GM18505 (cell line): ENCODE results near the gene CCDC73.
"Not testable (repeated sequence)": the region's sequence is repeated elsewhere in the genome, so short reads cannot be mapped to it uniquely, and the experiment has no call there.

ENCODE experiments used
- ATAC-seq: cut with Tn5 transposase; IDR thresholded peaks from one replicate; pipeline ENCODE4 v1.9.1; 2021; ENCODE audit not compliant: unreplicated experiment
- POLR2A ChIP-seq: IDR thresholded peaks from 4 replicates; pipeline ENCODE4 v1.6.1; 2011; ENCODE audit warnings: borderline replicate concordance; ENCODE audit not compliant: insufficient read depth, insufficient read length; ENCODE audit errors: extremely low read depth

Gene CCDC73

DNA sequence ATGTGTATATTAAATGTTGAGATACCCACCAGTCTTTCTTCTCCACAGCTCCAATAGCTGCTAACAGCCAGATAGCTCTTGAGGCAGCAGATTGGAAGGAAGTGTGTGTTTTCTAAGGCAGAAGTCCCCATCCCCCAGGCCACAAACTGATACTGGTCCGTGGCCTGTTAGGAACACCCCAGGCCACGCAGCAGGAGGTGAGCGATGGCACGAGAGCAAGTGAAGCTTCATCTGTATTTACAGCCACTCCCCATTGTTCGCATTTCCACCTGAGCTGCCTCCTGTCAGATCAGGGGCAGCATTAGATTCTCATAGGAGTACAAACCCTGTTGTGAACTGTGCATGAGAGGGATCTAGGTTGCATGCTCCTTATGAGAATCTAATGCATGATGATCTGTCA lies 12.7 kb downstream of the CCDC73 start:
- ATAC-seq, result no peak
- no peak for TF ChIP-seq POLR2A

DNA sequence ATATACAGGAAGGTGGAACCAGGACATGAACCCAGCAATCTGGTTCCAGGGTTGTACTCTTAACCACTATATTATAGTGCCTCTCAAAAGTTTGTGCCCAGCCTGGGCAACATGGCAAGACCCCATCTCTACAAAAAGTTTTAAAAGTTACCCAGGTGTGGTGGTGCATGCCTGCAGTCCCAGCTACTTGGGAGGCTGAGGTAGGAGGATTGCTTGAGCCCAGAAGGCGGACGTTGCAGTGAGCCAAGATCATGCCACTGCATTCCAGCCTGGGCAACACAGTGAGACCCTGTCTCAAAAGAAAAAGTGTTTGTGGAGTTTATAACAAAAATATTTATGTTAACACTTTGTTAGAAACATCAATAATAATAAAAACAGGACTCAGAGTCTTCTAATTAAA lies 13.6 kb downstream of the CCDC73 start:
- not testable (repeated sequence) for ATAC-seq

GRCh38 chr11:32779136-32779535 lies 15.3 kb downstream of the CCDC73 start:
- TF ChIP-seq POLR2A, result no peak
- ATAC-seq, result no peak

DNA sequence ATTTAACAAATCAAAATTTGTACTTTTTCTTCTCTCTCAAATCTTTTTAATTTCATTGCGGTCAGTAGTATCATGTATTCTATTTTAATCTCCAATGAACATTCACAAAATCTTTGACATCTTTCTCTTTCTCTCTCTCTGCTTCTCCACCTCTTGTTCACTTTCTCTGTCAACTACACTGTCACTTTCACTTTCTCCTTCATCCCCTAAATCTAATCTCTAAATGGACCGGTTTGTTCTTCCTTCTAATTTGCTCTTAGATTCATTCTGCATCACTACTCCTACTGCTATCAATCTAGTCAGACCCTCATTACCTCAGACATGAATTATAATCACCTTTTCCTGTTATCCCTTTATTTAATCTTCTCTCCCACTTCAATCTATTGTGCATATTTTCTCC lies 18.6 kb downstream of the CCDC73 start:
- no peak for ATAC-seq
- no peak for TF ChIP-seq POLR2A

GRCh38 chr11:32774081-32774480 lies 20.4 kb downstream of the CCDC73 start:
- TF ChIP-seq POLR2A, result no peak
- ATAC-seq, result no peak

DNA sequence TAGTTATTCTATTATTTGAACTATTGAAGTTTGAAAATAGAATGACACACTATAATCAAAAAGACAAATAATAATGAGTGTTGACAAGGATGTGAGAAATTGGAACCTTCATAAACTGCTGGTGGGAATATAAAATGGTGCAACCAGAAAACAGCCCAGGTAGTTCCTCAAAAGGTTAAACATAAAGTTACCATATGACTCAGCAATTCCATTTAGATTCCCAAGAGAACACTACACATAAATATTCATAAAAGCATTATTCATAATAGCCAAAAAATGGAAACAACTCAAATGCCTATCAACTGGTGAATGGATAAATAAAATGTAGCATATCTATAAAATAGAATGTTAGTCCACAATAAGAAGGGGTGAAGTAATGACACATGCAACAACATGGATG lies 21.7 kb downstream of the CCDC73 start:
- no peak for TF ChIP-seq POLR2A

DNA sequence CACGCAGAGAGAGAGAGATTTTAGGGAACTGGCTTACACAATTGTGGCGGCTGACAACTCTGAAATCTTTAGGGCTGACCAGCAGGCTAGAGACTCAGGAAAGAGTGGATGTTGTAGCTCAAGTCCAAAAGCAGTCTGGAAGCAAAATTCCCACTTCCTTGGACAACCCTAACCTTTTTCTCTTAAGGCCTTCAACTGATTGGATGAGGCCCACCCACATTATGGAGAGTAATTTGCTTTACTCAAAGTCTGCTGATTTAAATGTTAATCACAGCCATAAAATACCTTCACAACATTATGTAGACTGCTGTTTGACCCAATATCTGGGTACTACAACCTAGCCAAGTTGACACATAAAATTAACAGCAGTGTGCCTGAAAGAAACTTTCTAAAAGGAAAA lies 32.7 kb downstream of the CCDC73 start:
- ATAC-seq, result not testable (repeated sequence)

More for the DNA sequence above, 21.7 kb downstream of the CCDC73 start:
- ATAC-seq, result no peak

- no peak for ATAC-seq
- no peak for TF ChIP-seq POLR2A
Observed at GRCh38 chr11:32758291-32758690, 36.2 kb downstream of the CCDC73 start.

GRCh38 chr11:32753181-32753580 lies 41.3 kb downstream of the CCDC73 start:
- not testable (repeated sequence) for ATAC-seq

DNA sequence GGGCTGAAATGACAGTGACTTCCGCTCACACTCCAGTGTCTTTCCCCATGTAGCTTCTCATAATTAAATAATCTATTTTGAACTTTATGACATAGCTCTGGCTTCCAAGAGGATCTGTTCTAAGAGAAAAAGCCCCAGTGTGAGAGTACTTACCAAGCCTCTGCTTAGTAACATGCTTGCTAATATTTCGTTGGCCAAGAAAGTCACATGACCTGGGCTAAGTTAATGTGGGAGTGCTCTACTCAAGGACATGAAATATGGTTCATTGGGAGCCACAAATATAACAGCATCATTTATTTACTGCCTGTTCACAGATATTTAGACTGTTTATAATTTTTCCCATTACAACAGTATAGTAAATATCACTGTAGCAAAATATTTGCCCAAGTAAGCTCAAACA lies 42.5 kb downstream of the CCDC73 start:
- TF ChIP-seq POLR2A, result no peak
- no peak for ATAC-seq

- ATAC-seq, result no peak
- TF ChIP-seq POLR2A, result no peak
Observed at GRCh38 chr11:32751381-32751780, 43.1 kb downstream of the CCDC73 start.

DNA sequence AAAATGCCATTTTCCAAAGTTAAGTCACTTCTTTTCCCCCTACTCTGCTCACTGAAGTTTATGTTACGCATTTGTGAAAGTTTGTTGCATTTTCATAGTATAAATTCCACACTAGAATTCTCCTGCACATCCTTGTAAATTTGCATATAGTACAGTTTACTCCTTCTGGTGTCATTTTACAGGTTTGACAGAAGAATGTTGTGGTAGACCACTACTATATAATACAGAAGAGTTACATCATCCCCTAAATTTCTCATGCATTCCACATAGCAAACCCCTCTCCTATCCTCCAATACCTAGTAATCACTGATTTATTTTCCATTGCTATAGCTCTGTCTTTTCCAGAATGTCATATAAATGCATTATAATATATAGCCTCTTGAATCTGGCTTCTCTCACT lies 64.5 kb downstream of the CCDC73 start:
- TF ChIP-seq POLR2A, result no peak
- no peak for ATAC-seq

DNA sequence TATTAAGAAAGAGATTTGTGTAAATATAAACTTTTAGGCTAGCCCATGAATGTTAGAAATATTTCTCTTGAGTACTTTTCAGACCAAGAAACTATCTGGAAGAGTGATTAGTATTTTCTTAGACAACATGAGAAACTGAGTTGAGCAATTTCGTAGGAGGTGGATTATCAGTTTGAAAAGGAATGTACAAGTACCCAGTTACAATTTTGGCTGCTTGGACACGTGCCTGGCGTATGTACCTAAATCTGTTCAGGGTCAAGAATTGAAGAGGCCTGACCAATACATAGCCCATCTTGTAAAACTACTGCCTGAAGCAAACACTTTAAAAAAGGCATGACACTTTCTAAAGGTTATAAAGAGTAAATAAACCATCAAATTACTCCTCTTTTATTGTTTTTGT lies 71.1 kb downstream of the CCDC73 start:
- no peak for TF ChIP-seq POLR2A
- no peak for ATAC-seq

- no peak for ATAC-seq
- no peak for TF ChIP-seq POLR2A
Observed at GRCh38 chr11:32722255-32722654, 72.2 kb downstream of the CCDC73 start.

DNA sequence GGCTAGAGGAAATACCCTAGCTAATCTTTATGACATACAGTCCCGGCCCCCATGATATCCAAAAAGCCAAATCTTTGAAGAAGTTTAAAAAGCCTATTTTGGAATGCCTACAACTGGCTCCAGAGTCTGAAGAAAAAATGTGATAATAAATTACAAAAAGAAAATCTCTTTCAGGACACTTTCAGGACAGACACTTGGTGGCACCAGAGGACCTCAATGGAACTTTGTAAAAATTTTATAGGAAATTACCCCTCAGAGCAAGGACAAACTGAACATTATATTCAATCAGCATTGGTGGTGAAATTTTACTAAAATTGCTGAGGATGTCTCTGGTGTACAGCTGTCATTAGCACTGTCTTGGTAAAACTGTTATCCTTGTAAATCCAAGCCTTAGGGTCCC lies 81.0 kb downstream of the CCDC73 start:
- no peak for ATAC-seq
- no peak for TF ChIP-seq POLR2A

DNA sequence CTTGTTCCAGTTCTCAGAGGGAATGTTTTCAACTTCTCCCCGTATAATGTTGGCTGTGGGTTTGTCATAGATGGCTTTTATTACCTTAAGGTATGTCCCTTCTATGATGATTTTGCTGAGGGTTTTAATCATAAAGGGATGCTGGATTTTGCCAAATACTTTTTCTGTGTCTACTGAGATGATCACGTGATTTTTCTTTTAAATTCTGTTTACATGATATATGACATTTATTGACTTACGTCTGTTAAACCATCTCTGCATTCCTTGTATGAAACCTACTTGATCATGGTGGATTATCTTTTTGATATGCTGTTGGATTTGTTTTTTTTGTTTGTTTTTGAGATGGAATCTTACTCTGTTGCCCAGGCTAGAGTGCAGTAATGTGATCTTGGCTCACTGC lies 85.5 kb downstream of the CCDC73 start:
- ATAC-seq, result not testable (repeated sequence)

GRCh38 chr11:32706985-32707741 lies 87.3 kb downstream of the CCDC73 start:
- ATAC-seq, result peak; percentile 93
- no peak for TF ChIP-seq POLR2A
